Stimulated activated CD8-positive, alpha-beta memory T cell treated with anti-CD3 and anti-CD28 coated beads, Interleukin-4, amount 100 ng/mL, for 1 hour (primary cell): ENCODE measurements around the gene ACO1.

Experiments
- DNase-seq, 2 donors: peaks; one replicate each; pipeline ENCODE4 v3.0.0-alpha.2; 2020; ENCODE audit warnings: low read depth in 2 of 2, low spot score in 1 of 2

The ACO1 gene

DNA sequence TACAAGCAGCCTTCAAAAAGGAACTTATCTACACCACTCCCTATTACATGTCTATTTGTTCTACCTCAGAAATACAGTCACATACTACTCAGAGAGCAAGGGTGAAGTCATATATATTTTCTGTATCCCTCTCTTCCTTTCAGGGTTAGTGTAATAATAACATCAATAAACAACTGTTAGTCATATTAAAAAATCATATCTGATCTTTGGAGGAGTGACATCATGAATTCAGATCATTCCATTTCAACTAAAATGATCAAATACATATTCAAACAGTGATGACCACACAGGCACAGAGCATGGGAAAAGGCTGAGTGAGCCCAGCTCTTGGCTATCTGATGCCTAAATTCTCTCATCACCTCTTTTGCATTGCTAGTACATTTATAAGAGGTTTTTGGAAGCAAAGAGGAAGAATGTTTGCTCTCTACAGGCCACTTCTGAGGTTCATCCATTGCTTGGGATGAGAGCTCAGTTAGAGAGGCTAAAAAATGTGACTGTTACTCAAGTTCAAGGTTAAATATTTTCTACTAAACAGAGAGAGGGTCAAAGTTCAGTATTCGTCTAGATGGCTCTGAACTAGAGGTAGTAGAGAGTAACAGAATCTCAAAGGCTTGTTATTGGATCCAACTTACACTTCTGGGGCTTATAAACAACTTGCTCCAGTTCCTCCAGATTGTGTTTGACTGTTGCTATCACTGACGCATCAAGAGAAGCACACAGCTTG, 102.6 kb downstream of the ACO1 start:
- DNase-seq: no peak

DNA sequence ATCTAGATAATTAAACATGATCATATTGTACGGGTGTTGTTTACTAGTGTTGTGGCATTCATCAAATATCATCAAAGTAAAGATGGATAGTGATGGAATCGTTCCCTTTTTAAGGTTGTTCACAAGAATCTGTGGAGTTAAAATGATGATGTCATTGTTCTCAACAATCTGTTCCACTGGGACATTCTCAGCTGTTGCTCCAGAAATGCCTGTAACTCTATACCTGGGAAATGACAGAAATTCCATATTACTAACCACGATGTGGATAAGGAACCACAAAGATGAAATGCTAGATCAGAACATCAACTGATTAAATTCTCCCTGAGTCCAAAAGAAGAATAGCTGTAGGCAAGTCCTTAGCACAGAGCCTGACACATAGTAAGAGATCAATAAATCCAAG, 103.5 kb downstream of the ACO1 start:
- DNase-seq: no peak

DNA sequence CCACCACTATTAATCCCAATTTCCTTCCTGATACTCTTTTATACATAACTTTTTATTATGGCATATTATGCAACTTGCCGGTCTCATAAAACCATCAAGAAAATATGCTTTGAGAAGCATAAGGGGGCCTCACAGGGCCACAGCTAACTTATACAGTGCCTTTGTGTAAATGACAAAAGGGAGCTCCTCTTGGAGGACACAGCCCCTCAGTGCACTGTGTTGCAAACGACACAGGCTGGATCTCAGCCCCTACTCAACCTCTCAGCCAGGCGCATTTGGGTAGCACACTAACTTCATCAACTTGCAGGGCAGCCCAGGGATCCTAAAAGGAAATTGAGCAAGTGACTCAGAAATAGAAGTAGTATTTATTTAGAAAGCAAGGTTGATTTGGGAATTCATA, 106.2 kb downstream of the ACO1 start:
- no peak for DNase-seq

DNA sequence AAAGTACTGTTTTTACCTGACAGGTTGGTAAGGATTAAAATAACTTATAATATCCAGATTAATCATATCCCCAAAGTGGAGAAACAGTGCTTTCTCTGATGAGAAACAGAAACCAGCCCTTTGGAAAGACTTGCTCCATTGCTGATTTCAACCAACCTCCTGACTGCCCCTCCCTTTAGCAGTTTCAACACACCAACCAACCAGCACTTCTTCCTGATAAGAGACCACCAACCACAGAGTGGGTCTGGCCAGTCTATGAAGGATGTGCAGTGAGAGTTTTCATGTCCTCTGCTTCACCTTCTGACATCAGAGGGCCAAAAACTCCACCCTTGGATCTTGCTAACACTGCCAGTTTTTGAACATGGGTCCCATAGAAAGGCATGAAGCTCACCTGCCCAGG, 113.5 kb downstream of the ACO1 start:
- no peak for DNase-seq

- no peak for DNase-seq
Observed at GRCh38 chr9:32500768-32501167, 116.3 kb downstream of the ACO1 start.

DNA sequence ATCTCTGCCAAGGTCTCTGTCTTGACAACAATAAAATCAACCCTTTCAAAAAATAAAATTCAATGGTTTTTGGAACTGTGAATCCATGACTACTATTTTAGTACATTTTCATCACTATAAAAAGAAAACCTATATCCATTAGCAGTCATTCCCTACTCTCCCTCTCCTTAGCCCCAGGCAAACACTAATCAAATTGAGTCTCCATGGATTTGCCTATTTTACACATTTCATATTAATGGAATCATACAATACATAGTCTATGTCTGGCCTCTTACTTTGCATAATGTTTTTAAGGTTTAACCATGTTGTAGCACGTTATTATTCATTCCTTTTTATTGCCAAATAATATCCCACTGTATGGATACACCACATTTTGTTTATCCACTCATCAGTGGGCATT, 117.4 kb downstream of the ACO1 start:
- DNase-seq: no peak

DNA sequence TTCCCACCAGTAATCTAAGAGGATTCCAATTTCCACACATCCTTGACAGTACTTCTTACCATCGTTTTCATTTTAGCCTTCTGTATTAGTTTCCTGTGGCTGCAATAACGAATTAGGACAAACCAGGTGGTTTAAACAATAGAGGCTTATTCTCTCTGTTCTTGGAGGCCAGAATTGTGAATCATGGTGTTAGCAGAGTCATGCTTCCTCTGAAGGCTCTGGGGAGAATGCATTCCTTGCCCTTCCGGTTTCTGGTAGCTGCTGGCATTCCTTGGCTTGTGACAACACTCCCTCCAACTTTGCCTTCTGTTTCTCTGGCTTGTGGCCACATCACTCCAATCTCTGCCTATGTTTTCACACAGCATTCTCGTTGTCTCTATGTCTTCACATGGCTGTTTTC, 118.0 kb downstream of the ACO1 start:
- no peak for DNase-seq

DNA sequence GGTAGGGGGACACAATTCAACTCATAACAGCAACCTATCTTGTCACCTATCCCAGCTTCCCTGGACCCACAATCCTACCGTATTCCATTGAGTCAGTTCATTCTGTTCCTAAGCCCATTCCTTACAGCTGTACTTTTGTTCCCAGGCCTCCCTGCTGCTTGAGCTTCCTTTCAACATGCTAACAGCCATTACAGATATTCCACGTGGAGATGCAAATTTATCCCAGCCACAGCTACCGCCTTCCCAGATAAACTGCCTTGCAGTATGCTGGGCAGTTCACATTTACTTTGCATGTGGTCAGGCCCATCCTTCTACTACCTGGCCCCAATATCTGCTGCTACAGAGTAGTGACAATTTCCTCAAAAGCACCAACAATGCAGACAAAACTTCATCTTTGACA, 118.6 kb downstream of the ACO1 start:
- DNase-seq: no peak
